Body of pancreas (tissue), 4 donors: ENCODE data around the gene COX7A2L.

ENCODE experiments used
- POLR2A ChIP-seq, 3 donors: fragments of 450-650 bp; IDR thresholded peaks; one replicate each; pipeline ENCODE4 v1.6.1; 2016; ENCODE audit warnings: antibody characterized with exemption in 3 of 3, mild to moderate bottlenecking in 2 of 3
- TF ChIP-seq, protein P1 (sequence below), 7 experiments: fragments of 450-650 bp in 4 of 7; fragments of 200-600 bp in 3 of 7; sonication (generic) in 3 of 7; IDR thresholded peaks; one replicate each; pipeline ENCODE4 v1.5.1; 2016 to 2019; ENCODE audit warnings: antibody characterized with exemption in 7 of 7

DNA sequence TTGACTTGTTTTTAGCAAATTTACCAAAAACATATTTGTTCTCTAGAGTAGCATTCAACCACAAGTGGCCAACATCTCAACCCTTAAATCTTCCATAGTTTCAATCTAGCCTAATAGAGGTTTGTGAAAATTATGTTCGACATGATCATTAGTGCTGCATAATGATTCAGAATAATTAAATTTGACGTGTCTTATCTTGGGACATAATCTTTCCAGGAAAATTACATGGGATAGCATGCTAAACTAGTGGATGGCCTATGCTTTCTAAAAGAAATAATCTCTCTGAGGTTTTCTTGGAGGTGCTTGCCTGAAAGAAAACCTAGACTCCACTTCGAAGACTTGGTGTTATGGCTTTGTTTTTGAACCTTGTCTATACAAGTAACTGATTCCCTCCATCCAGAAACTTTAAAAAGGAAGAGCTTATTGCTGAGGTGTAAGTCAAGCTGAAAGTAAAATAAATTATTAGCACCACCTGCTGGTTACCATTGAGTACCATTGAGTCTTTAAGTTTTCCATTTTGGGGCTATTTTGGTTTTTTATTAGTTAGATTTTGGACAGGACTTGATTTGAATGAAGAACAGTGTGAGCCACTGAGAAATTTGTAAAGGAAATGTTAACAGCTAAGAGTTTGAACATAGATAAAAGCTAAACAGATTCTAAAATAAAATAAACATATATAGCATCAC is 32.7 kb downstream of the COX7A2L start:
- TF ChIP-seq POLR2A (IDR thresholded peaks at IDR 0.05) = no peak
- TF ChIP-seq, protein P1, sequence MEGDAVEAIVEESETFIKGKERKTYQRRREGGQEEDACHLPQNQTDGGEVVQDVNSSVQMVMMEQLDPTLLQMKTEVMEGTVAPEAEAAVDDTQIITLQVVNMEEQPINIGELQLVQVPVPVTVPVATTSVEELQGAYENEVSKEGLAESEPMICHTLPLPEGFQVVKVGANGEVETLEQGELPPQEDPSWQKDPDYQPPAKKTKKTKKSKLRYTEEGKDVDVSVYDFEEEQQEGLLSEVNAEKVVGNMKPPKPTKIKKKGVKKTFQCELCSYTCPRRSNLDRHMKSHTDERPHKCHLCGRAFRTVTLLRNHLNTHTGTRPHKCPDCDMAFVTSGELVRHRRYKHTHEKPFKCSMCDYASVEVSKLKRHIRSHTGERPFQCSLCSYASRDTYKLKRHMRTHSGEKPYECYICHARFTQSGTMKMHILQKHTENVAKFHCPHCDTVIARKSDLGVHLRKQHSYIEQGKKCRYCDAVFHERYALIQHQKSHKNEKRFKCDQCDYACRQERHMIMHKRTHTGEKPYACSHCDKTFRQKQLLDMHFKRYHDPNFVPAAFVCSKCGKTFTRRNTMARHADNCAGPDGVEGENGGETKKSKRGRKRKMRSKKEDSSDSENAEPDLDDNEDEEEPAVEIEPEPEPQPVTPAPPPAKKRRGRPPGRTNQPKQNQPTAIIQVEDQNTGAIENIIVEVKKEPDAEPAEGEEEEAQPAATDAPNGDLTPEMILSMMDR (IDR thresholded peaks at IDR 0.05) = peak in 6 of 7 experiments; percentile 13 to 52 (median 48)
